ENCODE results near the gene MEX3A.

DNA sequence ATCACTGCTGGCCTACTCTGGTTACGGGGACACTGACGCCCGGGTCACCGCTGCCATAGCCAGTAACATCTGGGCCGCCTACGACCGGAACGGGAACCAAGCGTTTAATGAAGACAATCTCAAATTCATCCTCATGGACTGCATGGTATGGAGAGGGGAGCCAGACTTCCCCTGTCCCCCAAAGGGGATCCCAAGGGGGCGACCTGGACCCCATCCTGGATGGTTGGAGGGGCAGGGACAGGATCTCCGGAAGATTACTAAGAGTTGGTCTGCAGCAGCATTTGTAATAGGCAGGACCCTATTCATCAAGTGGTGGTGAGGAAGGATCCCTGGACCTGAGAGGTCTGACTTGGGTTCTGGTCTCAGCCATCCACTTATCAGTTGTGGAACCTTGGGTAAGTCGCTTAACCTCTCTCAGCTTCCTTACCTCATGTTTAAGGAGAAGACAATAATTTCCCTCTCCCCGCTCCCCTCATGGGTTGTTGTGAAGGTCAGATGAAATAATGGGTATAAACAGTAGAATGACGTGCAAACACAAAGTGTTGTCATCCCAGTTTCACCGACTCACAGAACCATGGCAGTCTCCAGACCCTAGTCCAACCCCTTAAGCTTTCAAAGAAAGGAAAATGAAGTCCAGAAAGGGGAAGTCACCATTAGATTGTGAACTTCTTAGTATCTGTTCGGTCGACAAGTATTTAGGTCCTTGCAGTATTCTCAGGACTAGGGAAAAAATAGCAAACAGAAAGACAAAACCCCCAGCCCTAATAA lies 26.8 kb downstream of the MEX3A start:
- no peak for TF ChIP-seq EZH2 (IDR thresholded peaks at IDR 0.05; ENCODE audit: insufficient read depth, low read length)
- TF ChIP-seq, protein P1, sequence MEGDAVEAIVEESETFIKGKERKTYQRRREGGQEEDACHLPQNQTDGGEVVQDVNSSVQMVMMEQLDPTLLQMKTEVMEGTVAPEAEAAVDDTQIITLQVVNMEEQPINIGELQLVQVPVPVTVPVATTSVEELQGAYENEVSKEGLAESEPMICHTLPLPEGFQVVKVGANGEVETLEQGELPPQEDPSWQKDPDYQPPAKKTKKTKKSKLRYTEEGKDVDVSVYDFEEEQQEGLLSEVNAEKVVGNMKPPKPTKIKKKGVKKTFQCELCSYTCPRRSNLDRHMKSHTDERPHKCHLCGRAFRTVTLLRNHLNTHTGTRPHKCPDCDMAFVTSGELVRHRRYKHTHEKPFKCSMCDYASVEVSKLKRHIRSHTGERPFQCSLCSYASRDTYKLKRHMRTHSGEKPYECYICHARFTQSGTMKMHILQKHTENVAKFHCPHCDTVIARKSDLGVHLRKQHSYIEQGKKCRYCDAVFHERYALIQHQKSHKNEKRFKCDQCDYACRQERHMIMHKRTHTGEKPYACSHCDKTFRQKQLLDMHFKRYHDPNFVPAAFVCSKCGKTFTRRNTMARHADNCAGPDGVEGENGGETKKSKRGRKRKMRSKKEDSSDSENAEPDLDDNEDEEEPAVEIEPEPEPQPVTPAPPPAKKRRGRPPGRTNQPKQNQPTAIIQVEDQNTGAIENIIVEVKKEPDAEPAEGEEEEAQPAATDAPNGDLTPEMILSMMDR (IDR thresholded peaks at IDR 0.05; ENCODE audit: insufficient read depth, low read depth, low read length) = no peak

Measured in astrocyte (in vitro differentiated cells and primary cell).